Peyer's patch (tissue), 4 donors: ENCODE measurements around the gene DGKI.

Experiments
- CTCF ChIP-seq, 6 experiments: fragments of 450-650 bp in 4 of 6; fragments of 200-600 bp in 2 of 6; sonication (generic) in 1 of 6; IDR thresholded peaks; one replicate each; pipeline ENCODE4 v1.5.1; 2017 to 2019; ENCODE audit warnings: antibody characterized with exemption in 6 of 6, mild to moderate bottlenecking in 3 of 6, moderate library complexity in 1 of 6
- POLR2A ChIP-seq, 2 donors: fragments of 450-650 bp; IDR thresholded peaks; one replicate each; pipeline ENCODE4 v1.5.1; 2017; ENCODE audit warnings: antibody characterized with exemption in 2 of 2, mild to moderate bottlenecking in 2 of 2, moderate library complexity in 2 of 2

- TF ChIP-seq CTCF (IDR thresholded peaks at IDR 0.05) (no peak), POLR2A (IDR thresholded peaks at IDR 0.05) (no peak)
Measured at GRCh38 chr7:137674551-137675409, 172.0 kb downstream of the DGKI start.
